HepG2 (cell line): ENCODE results near the gene MARCHF9. TPM values are rescaled to one million over a fixed set of nuclear protein-coding genes. Genes with fewer than 3 reads are reported as not detected.

Experiments
- ATAC-seq: fragments of 200-7000 bp; cut with Tn5 transposase; 3 replicates; pipeline ENCODE4 v1.9.1; 2020; ENCODE audit warnings: mild to moderate bottlenecking, moderate library complexity
- BruUV-seq: library from RNA; stranded (reverse); fragments of 400-500 nt; replicated peaks from 2 replicates; lab custom pipeline; 2021; lab: Mats Ljungman, UMichigan
- CTCF ChIA-PET: fragments of 300-600 bp; formaldehyde crosslinking; extraction: SDS; loops from one replicate; lab custom pipeline; 2021; ENCODE audit warnings: low total read pairs, inconsistent platforms, low intra/inter-chr PET ratio; lab: Yijun Ruan, JAX
- POLR2A ChIA-PET: fragments of 350-600 bp; sonication (Branson Sonifier 250); formaldehyde crosslinking; loops from one replicate; lab custom pipeline; 2020; ENCODE audit warnings: antibody characterized with exemption, inconsistent platforms; lab: Yijun Ruan, JAX
- DNase-seq: peaks from one replicate; pipeline ENCODE4 v3.0.0-alpha.2; 2015; ENCODE audit warnings: low spot score
- FAIRE-seq: peaks from 3 replicates; lab custom pipeline; 2011; peaks lifted over from hg19 to GRCh38; lab: Jason Lieb, UNC
- H2AFZ ChIP-seq: one replicate; pipeline ENCODE4 v1.6.1; 2011; ENCODE audit warnings: low read length, inconsistent platforms
- H3K27ac ChIP-seq: fragments of 300-600 bp; 3 replicates; pipeline ENCODE4 v1.8.0; 2011; ENCODE audit warnings: mixed run types, mild to moderate bottlenecking, mixed read lengths, low read length, inconsistent platforms; ENCODE audit not compliant: insufficient read depth; ENCODE audit errors: extremely low read length
- H3K27me3 ChIP-seq, 2 experiments: fragments of 200-600 bp in 1 of 2; 2 replicates in 1 of 2; 3 replicates in 1 of 2; pipeline versions ENCODE4 v1.6.0 to v1.8.0; 2011; ENCODE audit warnings: low read length in 2 of 2, mild to moderate bottlenecking in 2 of 2, moderate library complexity in 2 of 2, inconsistent platforms in 1 of 2; ENCODE audit not compliant: insufficient read depth in 2 of 2, control insufficient read depth in 1 of 2
- H3K36me3 ChIP-seq, 2 experiments: fragments of 200-600 bp in 1 of 2; replicated peaks in 1 of 2; 2 replicates in 1 of 2; 3 replicates in 1 of 2; pipeline versions ENCODE4 v1.5.1 to v1.8.0; 2011; ENCODE audit warnings: low read length in 2 of 2, inconsistent platforms in 1 of 2; ENCODE audit not compliant: insufficient read depth in 2 of 2, control insufficient read depth in 1 of 2
- H3K4me1 ChIP-seq: 2 replicates; pipeline ENCODE4 v1.5.1; 2012; ENCODE audit warnings: low read length, inconsistent platforms; ENCODE audit not compliant: insufficient read depth
- H3K4me2 ChIP-seq: 2 replicates; pipeline ENCODE4 v1.6.0; 2011; ENCODE audit warnings: low read depth, low read length, inconsistent platforms
- H3K4me3 ChIP-seq, 3 experiments: fragments of 200-600 bp in 1 of 3; sonication (generic), shearing (Covaris generic) in 1 of 3; replicated peaks in 1 of 3; 2 replicates each; pipeline ENCODE4 v1.5.1; 2011 to 2016; ENCODE audit warnings: low read length in 3 of 3, inconsistent platforms in 2 of 3, low read depth in 2 of 3, mild to moderate bottlenecking in 2 of 3, control low read depth in 1 of 3, mixed read lengths in 1 of 3; ENCODE audit not compliant: insufficient read depth in 1 of 3
- H3K79me2 ChIP-seq: one replicate; pipeline ENCODE4 v1.6.1; 2011; ENCODE audit warnings: low read length, inconsistent platforms; ENCODE audit not compliant: insufficient read depth
- H3K9ac ChIP-seq: 2 replicates; pipeline ENCODE4 v1.6.0; 2011; ENCODE audit warnings: mild to moderate bottlenecking, low read depth, low read length, inconsistent platforms; ENCODE audit not compliant: insufficient read depth
- H3K9me3 ChIP-seq: 2 replicates; pipeline ENCODE4 v1.5.1; 2012; ENCODE audit warnings: mild to moderate bottlenecking, low read length
- H4K20me1 ChIP-seq: 2 replicates; pipeline ENCODE4 v1.6.0; 2011; ENCODE audit warnings: inconsistent platforms, mild to moderate bottlenecking, low read length, moderate library complexity; ENCODE audit not compliant: insufficient read depth
- HOXA3 ChIP-seq: sonication (generic); formaldehyde crosslinking; IDR thresholded peaks from 2 replicates; pipeline ENCODE4 v1.5.0; 2020; ENCODE audit warnings: missing genetic modification reagents
- MIER2 ChIP-seq: IDR thresholded peaks from 2 replicates; pipeline ENCODE4 v1.6.1; 2016; ENCODE audit warnings: missing biosample characterization, missing genetic modification reagents
- NFRKB ChIP-seq: fragments of 450-650 bp; IDR thresholded peaks from 2 replicates; pipeline ENCODE4 v1.6.1; 2017
- PRPF4 ChIP-seq: fragments of 200-400 bp; formaldehyde crosslinking; IDR thresholded peaks from 2 replicates; pipeline ENCODE4 v1.6.1; 2016; ENCODE audit warnings: low read length, low read depth; ENCODE audit not compliant: poor library complexity, severe bottlenecking
- SMC3 ChIP-seq: IDR thresholded peaks from 2 replicates; pipeline ENCODE4 v1.6.1; 2011; ENCODE audit warnings: low read length, improper control_type of control experiment
- UBTF ChIP-seq: sonication (generic); formaldehyde crosslinking; IDR thresholded peaks from 2 replicates; pipeline ENCODE4 v1.4.0; 2020; ENCODE audit warnings: mild to moderate bottlenecking, missing genetic modification reagents
- XRCC5 ChIP-seq: fragments of 200-400 bp; formaldehyde crosslinking; optimal IDR thresholded peaks from 2 replicates; pipeline ENCODE3; 2017; ENCODE audit warnings: mild to moderate bottlenecking, low read length
- ZKSCAN1 ChIP-seq: fragments of 150-350 bp; IDR thresholded peaks from 2 replicates; pipeline ENCODE4 v1.6.1; 2014; ENCODE audit warnings: low read length
- ZNF292 ChIP-seq: sonication (generic); formaldehyde crosslinking; IDR thresholded peaks from 2 replicates; pipeline ENCODE4 v1.8.1; 2022; ENCODE audit warnings: mild to moderate bottlenecking, low read depth, missing genetic modification reagents, borderline replicate concordance
- ZNF761 ChIP-seq: sonication (generic); formaldehyde crosslinking; conservative IDR thresholded peaks from 2 replicates; pipeline ENCODE4 v1.4.0; 2020; ENCODE audit warnings: mild to moderate bottlenecking, missing genetic modification reagents
- ZNF766 ChIP-seq: sonication (generic); formaldehyde crosslinking; IDR thresholded peaks from 2 replicates; pipeline ENCODE4 v1.5.0; 2020; ENCODE audit warnings: missing genetic modification reagents, borderline replicate concordance
- WGBS: methylation state at CpG from one replicate; pipeline ENCODE4 v1.1.6; 2017; ENCODE audit warnings: low lambda C conversion rate; 5-methylcytosine and 5-hydroxymethylcytosine counted together
- in situ Hi-C: cut with HindIII; loops from 2 replicates; pipeline ENCODE4 v1.10.0; 2017; ENCODE audit warnings: low pct_unique_long_range_greater_than_20kb; ENCODE audit not compliant: extremely low pct_ligation_motif_present
- intact Hi-C: fragments of 100-400 bp; cut with micrococcal nuclease; formaldehyde crosslinking; loops from one replicate; pipeline ENCODE4 v1.10.0; 2022; ENCODE audit not compliant: unreplicated experiment
- polyA plus RNA-seq, 8 experiments: library from polyadenylated mRNA; depleted of rRNA in 3 of 8; stranded (reverse) in 7 of 8; unstranded in 1 of 8; fragments of >200 nt; fragmentation: Illumina TruSeq in 4 of 8; extraction: Trizol in 4 of 8; gene quantifications; 2 replicates each; pipeline versions ENCODE4 v1.2.1 to v1.2.3, GENCODE V29; 2011 to 2016; ENCODE audit warnings: low read depth in 4 of 8, missing spikeins in 1 of 8, mixed read lengths in 1 of 8; ENCODE audit not compliant: insufficient read depth in 1 of 8
- total RNA-seq, 5 experiments: library from RNA; depleted of rRNA; stranded (reverse); fragments of >200 nt; fragmentation: Illumina TruSeq; extraction: Trizol; gene quantifications; 2 replicates each; pipeline ENCODE4 v1.2.3, GENCODE V29; 2016; ENCODE audit warnings: low read depth in 1 of 5
- TF ChIP-seq, protein P1 (sequence below): sonication (generic); formaldehyde crosslinking; IDR thresholded peaks from 2 replicates; pipeline ENCODE4 v1.4.0; 2020; ENCODE audit warnings: missing genetic modification reagents
- TF ChIP-seq, protein P2 (sequence below): sonication (generic); formaldehyde crosslinking; IDR thresholded peaks from 2 replicates; pipeline ENCODE4 v1.5.0; 2020; ENCODE audit warnings: mild to moderate bottlenecking, missing genetic modification reagents, moderate library complexity

Gene MARCHF9
- total and polyA plus RNA-seq, 2 of the 13 experiments (the other 11 are each of a cell fraction or from before 2014, with no cell fraction given), result 5.7 to 9.6 TPM

DNA sequence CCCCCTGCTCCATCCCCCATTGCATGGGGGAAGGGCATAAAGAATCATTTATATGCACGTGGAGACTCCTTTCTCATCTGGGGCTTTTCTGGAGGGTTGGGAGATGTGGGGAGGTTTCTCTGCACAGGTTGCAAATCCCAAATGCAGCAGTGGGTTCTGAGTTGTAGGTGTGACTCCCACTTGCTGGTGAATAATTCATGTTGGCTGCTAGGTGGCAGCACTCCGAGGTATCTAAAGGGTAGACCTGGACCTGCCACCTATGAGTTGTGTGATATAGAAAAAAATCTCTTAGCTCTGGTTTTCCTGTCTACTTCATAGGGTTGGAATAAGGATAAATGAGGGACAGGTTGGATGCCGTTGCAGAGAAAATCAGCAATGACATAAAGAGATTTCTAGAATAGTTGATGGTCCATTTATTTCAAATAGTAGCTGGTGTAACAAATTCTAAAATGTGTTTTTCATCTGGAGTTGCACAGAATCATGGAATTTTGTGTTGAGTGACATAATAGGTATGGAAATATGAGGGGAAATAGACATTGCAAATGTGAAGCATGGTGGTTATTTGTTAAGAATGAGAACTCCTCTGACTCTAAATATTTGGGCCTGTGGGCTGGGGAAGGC, 4.6 kb downstream of the MARCHF9 start:
- H3K36me3 ChIP-seq, result no peaks in the 10 kb centered on the region; a peak in 1 of 5 replicates
- H3K9ac ChIP-seq, result no peak overlapping the region
- peak; percentile 53 for DNase-seq
- POLR2A ChIA-PET, result interaction anchor here (1.1 to 3.5 kb wide), 2 partner anchors 13 to 23 kb away, joined by 3 to 11 read pairs; partner anchors contain the start of genes EEF1AKMT3, METTL1 and TSFM
- no TSS peak for BruUV-seq
- 0 out of 2 replicates have a peak, but pooled peaks cover 2% of the 10 kb centered on the region for H4K20me1 ChIP-seq
- H3K9me3 ChIP-seq, result no peaks in the 10 kb centered on the region
- WGBS, result 25% methylated on average over 3 of the region's 3 CpGs
- peaks cover 3% of the 10 kb centered on the region for H3K79me2 ChIP-seq
- no peak overlapping the region for H2AFZ ChIP-seq
- no peaks in the 10 kb centered on the region for H3K27me3 ChIP-seq
- H3K4me2 ChIP-seq, result no peak overlapping the region
- peak; percentile 47 for ATAC-seq
- CTCF ChIA-PET, result interaction anchor here (2.3 kb wide), 1 partner anchor 146 kb away, joined by 10 read pairs; no protein-coding TSS in a partner anchor
- intact Hi-C loops, result no loop called here
- no peak overlapping the region for H3K27ac ChIP-seq
- peaks cover 24% of the 10 kb centered on the region for H3K4me1 ChIP-seq
- in situ Hi-C loops, result no loop called here
- peak; percentile 78 for FAIRE-seq
- H3K4me3 ChIP-seq, result no peak overlapping the region
- TF ChIP-seq SMC3, result 0 out of 2 replicates have a peak, but pooled peaks have one; percentile 8
- TF ChIP-seq XRCC5, result no peak
- TF ChIP-seq ZNF292, result no peak
- TF ChIP-seq MIER2 (CRISPR knock-in tag), result 0 out of 2 replicates have a peak, but pooled peaks have one; percentile 21
- no peak for TF ChIP-seq PRPF4
- TF ChIP-seq ZNF761 (CRISPR knock-in tag), result no peak
- TF ChIP-seq ZKSCAN1, result no peak
- TF ChIP-seq NFRKB, result no peak
- TF ChIP-seq HOXA3 (CRISPR knock-in tag), result no peak
- TF ChIP-seq UBTF, result no peak
- TF ChIP-seq, protein P1, sequence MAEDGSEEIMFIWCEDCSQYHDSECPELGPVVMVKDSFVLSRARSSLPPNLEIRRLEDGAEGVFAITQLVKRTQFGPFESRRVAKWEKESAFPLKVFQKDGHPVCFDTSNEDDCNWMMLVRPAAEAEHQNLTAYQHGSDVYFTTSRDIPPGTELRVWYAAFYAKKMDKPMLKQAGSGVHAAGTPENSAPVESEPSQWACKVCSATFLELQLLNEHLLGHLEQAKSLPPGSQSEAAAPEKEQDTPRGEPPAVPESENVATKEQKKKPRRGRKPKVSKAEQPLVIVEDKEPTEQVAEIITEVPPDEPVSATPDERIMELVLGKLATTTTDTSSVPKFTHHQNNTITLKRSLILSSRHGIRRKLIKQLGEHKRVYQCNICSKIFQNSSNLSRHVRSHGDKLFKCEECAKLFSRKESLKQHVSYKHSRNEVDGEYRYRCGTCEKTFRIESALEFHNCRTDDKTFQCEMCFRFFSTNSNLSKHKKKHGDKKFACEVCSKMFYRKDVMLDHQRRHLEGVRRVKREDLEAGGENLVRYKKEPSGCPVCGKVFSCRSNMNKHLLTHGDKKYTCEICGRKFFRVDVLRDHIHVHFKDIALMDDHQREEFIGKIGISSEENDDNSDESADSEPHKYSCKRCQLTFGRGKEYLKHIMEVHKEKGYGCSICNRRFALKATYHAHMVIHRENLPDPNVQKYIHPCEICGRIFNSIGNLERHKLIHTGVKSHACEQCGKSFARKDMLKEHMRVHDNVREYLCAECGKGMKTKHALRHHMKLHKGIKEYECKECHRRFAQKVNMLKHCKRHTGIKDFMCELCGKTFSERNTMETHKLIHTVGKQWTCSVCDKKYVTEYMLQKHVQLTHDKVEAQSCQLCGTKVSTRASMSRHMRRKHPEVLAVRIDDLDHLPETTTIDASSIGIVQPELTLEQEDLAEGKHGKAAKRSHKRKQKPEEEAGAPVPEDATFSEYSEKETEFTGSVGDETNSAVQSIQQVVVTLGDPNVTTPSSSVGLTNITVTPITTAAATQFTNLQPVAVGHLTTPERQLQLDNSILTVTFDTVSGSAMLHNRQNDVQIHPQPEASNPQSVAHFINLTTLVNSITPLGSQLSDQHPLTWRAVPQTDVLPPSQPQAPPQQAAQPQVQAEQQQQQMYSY, result no peak
- TF ChIP-seq ZNF766, result no peak
- TF ChIP-seq, protein P2, sequence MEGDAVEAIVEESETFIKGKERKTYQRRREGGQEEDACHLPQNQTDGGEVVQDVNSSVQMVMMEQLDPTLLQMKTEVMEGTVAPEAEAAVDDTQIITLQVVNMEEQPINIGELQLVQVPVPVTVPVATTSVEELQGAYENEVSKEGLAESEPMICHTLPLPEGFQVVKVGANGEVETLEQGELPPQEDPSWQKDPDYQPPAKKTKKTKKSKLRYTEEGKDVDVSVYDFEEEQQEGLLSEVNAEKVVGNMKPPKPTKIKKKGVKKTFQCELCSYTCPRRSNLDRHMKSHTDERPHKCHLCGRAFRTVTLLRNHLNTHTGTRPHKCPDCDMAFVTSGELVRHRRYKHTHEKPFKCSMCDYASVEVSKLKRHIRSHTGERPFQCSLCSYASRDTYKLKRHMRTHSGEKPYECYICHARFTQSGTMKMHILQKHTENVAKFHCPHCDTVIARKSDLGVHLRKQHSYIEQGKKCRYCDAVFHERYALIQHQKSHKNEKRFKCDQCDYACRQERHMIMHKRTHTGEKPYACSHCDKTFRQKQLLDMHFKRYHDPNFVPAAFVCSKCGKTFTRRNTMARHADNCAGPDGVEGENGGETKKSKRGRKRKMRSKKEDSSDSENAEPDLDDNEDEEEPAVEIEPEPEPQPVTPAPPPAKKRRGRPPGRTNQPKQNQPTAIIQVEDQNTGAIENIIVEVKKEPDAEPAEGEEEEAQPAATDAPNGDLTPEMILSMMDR (CRISPR knock-in tag), result peak; percentile 60
